Ascending aorta (tissue), 2 donors: ENCODE measurements around the gene KCNK3. TPM values are rescaled to one million over a fixed set of nuclear protein-coding genes. Genes with fewer than 3 reads are reported as not detected.

Source experiments
- DNase-seq, 2 donors: peaks; one replicate each; pipeline ENCODE4 v3.0.0-alpha.2; 2019; ENCODE audit warnings: low spot score in 2 of 2
- H3K27ac ChIP-seq, 2 donors: fragments of 200-600 bp; sonication (generic); one replicate each; pipeline ENCODE4 v1.5.1; 2016 to 2017; ENCODE audit warnings: mild to moderate bottlenecking in 1 of 2
- H3K27me3 ChIP-seq: fragments of 200-600 bp; sonication (generic); one replicate; pipeline ENCODE4 v1.5.1; 2017
- H3K36me3 ChIP-seq, 2 donors: fragments of 200-600 bp; sonication (generic); one replicate each; pipeline ENCODE4 v1.5.1; 2016
- H3K4me1 ChIP-seq, 2 donors: fragments of 200-600 bp; sonication (generic); one replicate each; pipeline ENCODE4 v1.5.1; 2016 to 2017; ENCODE audit warnings: mild to moderate bottlenecking in 1 of 2
- H3K4me3 ChIP-seq, 2 donors: fragments of 200-600 bp; sonication (generic); one replicate each; pipeline ENCODE4 v1.5.1; 2016 to 2017; ENCODE audit warnings: mild to moderate bottlenecking in 1 of 2
- H3K9me3 ChIP-seq, 2 donors: fragments of 200-600 bp; sonication (generic); one replicate each; pipeline ENCODE4 v1.5.1; 2016
- intact Hi-C: fragments of 100-400 bp; cut with DNase I; formaldehyde crosslinking; loops from one replicate; pipeline ENCODE4 v1.15.1; 2023
- total RNA-seq: library from RNA; depleted of rRNA; stranded (reverse); fragments of >200 nt; gene quantifications from one replicate; pipeline ENCODE4 v1.1.0, GENCODE V29; 2016
- TF ChIP-seq, protein P1 (sequence below), 3 experiments: fragments of 200-600 bp in 2 of 3; fragments of 450-650 bp in 1 of 3; sonication (generic) in 2 of 3; IDR thresholded peaks; one replicate each; pipeline ENCODE4 v1.5.1; 2016 to 2019; ENCODE audit warnings: antibody characterized with exemption in 3 of 3, mild to moderate bottlenecking in 1 of 3, moderate library complexity in 1 of 3

The KCNK3 gene
- total RNA-seq, 1 donor from 2014 or later = 7.2 TPM

GRCh38 chr2:26730549-26731344 lies 38.2 kb downstream of the KCNK3 start:
- Histone ChIP-seq H3K4me1 (no peaks in the 10 kb centered on the region), H3K27ac (no peak overlapping the region), H3K4me3 (no peak overlapping the region), H3K27me3 (no peaks in the 10 kb centered on the region), H3K9me3 (no peaks in the 10 kb centered on the region), H3K36me3 (no peaks in the 10 kb centered on the region)
- DNase-seq = no peak
- TF ChIP-seq, protein P1, sequence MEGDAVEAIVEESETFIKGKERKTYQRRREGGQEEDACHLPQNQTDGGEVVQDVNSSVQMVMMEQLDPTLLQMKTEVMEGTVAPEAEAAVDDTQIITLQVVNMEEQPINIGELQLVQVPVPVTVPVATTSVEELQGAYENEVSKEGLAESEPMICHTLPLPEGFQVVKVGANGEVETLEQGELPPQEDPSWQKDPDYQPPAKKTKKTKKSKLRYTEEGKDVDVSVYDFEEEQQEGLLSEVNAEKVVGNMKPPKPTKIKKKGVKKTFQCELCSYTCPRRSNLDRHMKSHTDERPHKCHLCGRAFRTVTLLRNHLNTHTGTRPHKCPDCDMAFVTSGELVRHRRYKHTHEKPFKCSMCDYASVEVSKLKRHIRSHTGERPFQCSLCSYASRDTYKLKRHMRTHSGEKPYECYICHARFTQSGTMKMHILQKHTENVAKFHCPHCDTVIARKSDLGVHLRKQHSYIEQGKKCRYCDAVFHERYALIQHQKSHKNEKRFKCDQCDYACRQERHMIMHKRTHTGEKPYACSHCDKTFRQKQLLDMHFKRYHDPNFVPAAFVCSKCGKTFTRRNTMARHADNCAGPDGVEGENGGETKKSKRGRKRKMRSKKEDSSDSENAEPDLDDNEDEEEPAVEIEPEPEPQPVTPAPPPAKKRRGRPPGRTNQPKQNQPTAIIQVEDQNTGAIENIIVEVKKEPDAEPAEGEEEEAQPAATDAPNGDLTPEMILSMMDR (IDR thresholded peaks at IDR 0.05) = no peak
- intact Hi-C loops = no loop called here

- Histone ChIP-seq H3K27me3 (no peaks in the 10 kb centered on the region), H3K27ac (no peak overlapping the region), H3K36me3 (no peaks in the 10 kb centered on the region), H3K4me3 (no peak overlapping the region), H3K4me1 (no peaks in the 10 kb centered on the region), H3K9me3 (no peaks in the 10 kb centered on the region)
- TF ChIP-seq, protein P1 (IDR thresholded peaks at IDR 0.05) = no peak
- no peak for DNase-seq
- intact Hi-C loops = no loop called here
Measured at GRCh38 chr2:26731714-26732113, 39.2 kb downstream of the KCNK3 start.

- intact Hi-C loops = no loop called here
- H3K36me3 ChIP-seq = no peaks in the 10 kb centered on the region
- no peaks in the 10 kb centered on the region for H3K4me1 ChIP-seq
- no peaks in the 10 kb centered on the region for H3K9me3 ChIP-seq
- no peak overlapping the region for H3K4me3 ChIP-seq
- no peak overlapping the region for H3K27ac ChIP-seq
- TF ChIP-seq, protein P1 (IDR thresholded peaks at IDR 0.05) = no peak
- DNase-seq = no peak
- no peaks in the 10 kb centered on the region for H3K27me3 ChIP-seq
Measured at GRCh38 chr2:26732446-26732845, 39.9 kb downstream of the KCNK3 start.

DNA sequence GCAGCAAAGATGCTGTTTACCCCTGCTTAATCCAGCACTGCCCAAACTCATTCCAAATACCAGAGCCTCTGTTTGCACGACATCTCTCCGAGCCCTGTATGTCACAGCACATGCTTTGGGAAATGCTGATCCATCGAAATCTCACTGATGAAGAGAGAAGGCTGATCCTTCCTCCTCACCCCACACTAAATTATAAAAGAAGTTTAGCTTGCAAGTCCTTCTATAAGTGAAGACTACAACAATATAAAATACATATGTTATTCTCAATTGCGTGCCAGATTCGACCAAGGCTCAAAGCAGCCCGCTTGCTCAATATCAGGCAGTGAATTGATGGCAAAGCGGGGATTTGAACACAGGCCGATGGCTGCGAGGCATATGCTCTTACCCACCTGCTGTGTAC lies 40.9 kb downstream of the KCNK3 start:
- Histone ChIP-seq H3K4me1 (no peaks in the 10 kb centered on the region), H3K36me3 (no peaks in the 10 kb centered on the region), H3K27ac (no peak overlapping the region), H3K4me3 (no peak overlapping the region), H3K9me3 (no peaks in the 10 kb centered on the region), H3K27me3 (no peaks in the 10 kb centered on the region)
- DNase-seq = no peak
- TF ChIP-seq, protein P1 (IDR thresholded peaks at IDR 0.05) = no peak
- intact Hi-C loops = no loop called here

- Histone ChIP-seq H3K27ac (no peak overlapping the region), H3K27me3 (no peaks in the 10 kb centered on the region), H3K9me3 (no peaks in the 10 kb centered on the region), H3K4me1 (no peaks in the 10 kb centered on the region), H3K36me3 (no peaks in the 10 kb centered on the region), H3K4me3 (no peak overlapping the region)
- intact Hi-C loops = no loop called here
- no peak for DNase-seq
- TF ChIP-seq, protein P1 (IDR thresholded peaks at IDR 0.05) = no peak
Measured at GRCh38 chr2:26735097-26735496, 42.6 kb downstream of the KCNK3 start.
